H1 (cell line): ENCODE results near the gene TDRD3.

Experiments used
- HDAC6 ChIP-seq: IDR thresholded peaks from one replicate; pipeline ENCODE4 v1.7.1; 2012; ENCODE audit warnings: low read depth, mild to moderate bottlenecking, inconsistent platforms, low read length, moderate library complexity
- POLR2A ChIP-seq, 2 experiments: IDR thresholded peaks; 1 replicate in 1 of 2; 2 replicates in 1 of 2; pipeline ENCODE4 v1.6.1; 2011; ENCODE audit warnings: low read depth in 2 of 2, low read length in 2 of 2, mild to moderate bottlenecking in 2 of 2; ENCODE audit errors: control extremely low read depth in 1 of 2

DNA sequence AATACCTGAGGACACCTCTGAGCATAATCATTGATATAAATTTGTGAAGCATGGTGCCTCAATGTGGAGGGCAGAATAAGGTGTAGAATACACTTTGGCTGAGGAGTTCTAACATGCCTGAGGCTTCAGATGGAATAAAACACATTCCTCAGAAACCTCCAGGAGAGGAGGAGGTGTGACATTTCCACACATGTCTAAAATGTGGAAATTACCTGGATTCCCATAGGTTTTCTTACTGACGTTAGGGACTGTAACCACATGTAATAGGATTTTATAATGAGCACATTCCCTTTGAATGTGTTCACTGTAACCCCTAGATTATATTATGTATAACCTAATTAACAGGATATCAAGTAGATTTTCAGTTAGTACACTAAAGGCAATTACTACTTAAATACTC lies 226.1 kb downstream of the TDRD3 start:
- TF ChIP-seq POLR2A (IDR thresholded peaks at IDR 0.05; ENCODE audit: control extremely low read depth in 1 of 2, low read depth in 2 of 2, low read length in 2 of 2): no peak
- no peak for TF ChIP-seq HDAC6
